Measurements from ENCODE around the gene POU2AF1. TPM values are rescaled to one million over a fixed set of nuclear protein-coding genes. Genes with fewer than 3 reads are reported as not detected.

The POU2AF1 gene
- total RNA-seq, 1 donor from 2014 or later, result not detected

GRCh38 chr11:111388420-111388819, 9.3 kb upstream of the POU2AF1 start:
- Mint-ChIP-seq H3K9me3 (ENCODE audit: unreplicated experiment) (no peaks in the 10 kb centered on the region), H3K27me3 (ENCODE audit: unreplicated experiment) (no peaks in the 10 kb centered on the region), H3K4me3 (ENCODE audit: unreplicated experiment) (no peak overlapping the region), H3K36me3 (ENCODE audit: unreplicated experiment) (no peaks in the 10 kb centered on the region), H3K27ac (ENCODE audit: unreplicated experiment) (no peak overlapping the region), H3K4me1 (ENCODE audit: low read depth, unreplicated experiment) (no peaks in the 10 kb centered on the region)
- TF ChIP-seq, protein P1, sequence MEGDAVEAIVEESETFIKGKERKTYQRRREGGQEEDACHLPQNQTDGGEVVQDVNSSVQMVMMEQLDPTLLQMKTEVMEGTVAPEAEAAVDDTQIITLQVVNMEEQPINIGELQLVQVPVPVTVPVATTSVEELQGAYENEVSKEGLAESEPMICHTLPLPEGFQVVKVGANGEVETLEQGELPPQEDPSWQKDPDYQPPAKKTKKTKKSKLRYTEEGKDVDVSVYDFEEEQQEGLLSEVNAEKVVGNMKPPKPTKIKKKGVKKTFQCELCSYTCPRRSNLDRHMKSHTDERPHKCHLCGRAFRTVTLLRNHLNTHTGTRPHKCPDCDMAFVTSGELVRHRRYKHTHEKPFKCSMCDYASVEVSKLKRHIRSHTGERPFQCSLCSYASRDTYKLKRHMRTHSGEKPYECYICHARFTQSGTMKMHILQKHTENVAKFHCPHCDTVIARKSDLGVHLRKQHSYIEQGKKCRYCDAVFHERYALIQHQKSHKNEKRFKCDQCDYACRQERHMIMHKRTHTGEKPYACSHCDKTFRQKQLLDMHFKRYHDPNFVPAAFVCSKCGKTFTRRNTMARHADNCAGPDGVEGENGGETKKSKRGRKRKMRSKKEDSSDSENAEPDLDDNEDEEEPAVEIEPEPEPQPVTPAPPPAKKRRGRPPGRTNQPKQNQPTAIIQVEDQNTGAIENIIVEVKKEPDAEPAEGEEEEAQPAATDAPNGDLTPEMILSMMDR (IDR thresholded peaks at IDR 0.05; ENCODE audit: partially characterized antibody, unreplicated experiment), result no peak
- no peak for DNase-seq

DNA sequence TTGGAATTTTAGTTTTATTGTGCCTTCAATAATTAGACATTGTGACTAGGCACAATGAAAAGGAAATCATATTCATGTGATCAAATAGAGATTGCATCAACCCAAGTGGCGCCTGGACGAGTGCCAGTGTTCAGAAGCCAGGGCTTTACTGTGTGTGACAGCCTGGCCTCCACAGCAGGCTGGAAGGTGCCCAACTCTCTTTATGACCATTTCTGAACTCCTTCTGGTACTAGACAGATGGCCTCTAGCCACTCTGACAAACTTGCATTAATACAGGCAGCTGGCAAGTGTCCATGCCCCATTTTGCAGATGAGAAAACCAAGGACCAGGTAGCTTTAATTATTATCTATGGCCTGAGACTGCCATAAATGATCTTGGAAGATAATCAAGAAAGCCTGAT, 8.3 kb upstream of the POU2AF1 start:
- Mint-ChIP-seq H3K27ac (ENCODE audit: unreplicated experiment) (no peak overlapping the region), H3K9me3 (ENCODE audit: unreplicated experiment) (no peaks in the 10 kb centered on the region), H3K4me3 (ENCODE audit: unreplicated experiment) (no peak overlapping the region), H3K36me3 (ENCODE audit: unreplicated experiment) (no peaks in the 10 kb centered on the region), H3K4me1 (ENCODE audit: low read depth, unreplicated experiment) (no peaks in the 10 kb centered on the region), H3K27me3 (ENCODE audit: unreplicated experiment) (no peaks in the 10 kb centered on the region)
- TF ChIP-seq, protein P1 (IDR thresholded peaks at IDR 0.05; ENCODE audit: partially characterized antibody, unreplicated experiment), result no peak
- no peak for DNase-seq

GRCh38 chr11:111386611-111387150, 7.6 kb upstream of the POU2AF1 start:
- Mint-ChIP-seq H3K27ac (ENCODE audit: unreplicated experiment) (no peak overlapping the region), H3K4me3 (ENCODE audit: unreplicated experiment) (no peak overlapping the region), H3K36me3 (ENCODE audit: unreplicated experiment) (no peaks in the 10 kb centered on the region), H3K27me3 (ENCODE audit: unreplicated experiment) (no peaks in the 10 kb centered on the region), H3K4me1 (ENCODE audit: low read depth, unreplicated experiment) (no peaks in the 10 kb centered on the region), H3K9me3 (ENCODE audit: unreplicated experiment) (no peaks in the 10 kb centered on the region)
- no peak for DNase-seq
- TF ChIP-seq, protein P1 (IDR thresholded peaks at IDR 0.05; ENCODE audit: partially characterized antibody, unreplicated experiment), result no peak

GRCh38 chr11:111384494-111384893, 5.4 kb upstream of the POU2AF1 start:
- Mint-ChIP-seq H3K4me1 (ENCODE audit: low read depth, unreplicated experiment) (no peaks in the 10 kb centered on the region), H3K36me3 (ENCODE audit: unreplicated experiment) (peaks cover 4% of the 10 kb centered on the region), H3K4me3 (ENCODE audit: unreplicated experiment) (no peak overlapping the region), H3K27me3 (ENCODE audit: unreplicated experiment) (no peaks in the 10 kb centered on the region), H3K9me3 (ENCODE audit: unreplicated experiment) (peaks cover 3% of the 10 kb centered on the region), H3K27ac (ENCODE audit: unreplicated experiment) (no peak overlapping the region)
- no peak for DNase-seq
- TF ChIP-seq, protein P1 (IDR thresholded peaks at IDR 0.05; ENCODE audit: partially characterized antibody, unreplicated experiment), result no peak

GRCh38 chr11:111382451-111382850, 3.4 kb upstream of the POU2AF1 start:
- peaks cover 3% of the 10 kb centered on the region for H3K27me3 Mint-ChIP-seq (ENCODE audit: unreplicated experiment)
- no peak overlapping the region for H3K27ac Mint-ChIP-seq (ENCODE audit: unreplicated experiment)
- H3K36me3 Mint-ChIP-seq (ENCODE audit: unreplicated experiment), result peaks cover 4% of the 10 kb centered on the region
- no peak for DNase-seq
- no peak overlapping the region for H3K4me3 Mint-ChIP-seq (ENCODE audit: unreplicated experiment)
- H3K4me1 Mint-ChIP-seq (ENCODE audit: low read depth, unreplicated experiment), result no peaks in the 10 kb centered on the region
- TF ChIP-seq, protein P1 (IDR thresholded peaks at IDR 0.05; ENCODE audit: partially characterized antibody, unreplicated experiment), result no peak
- H3K9me3 Mint-ChIP-seq (ENCODE audit: unreplicated experiment), result peaks cover 3% of the 10 kb centered on the region
